ENCODE measurements around the gene AGER. TPM values are rescaled to one million over a fixed set of nuclear protein-coding genes. Genes with fewer than 3 reads are reported as not detected.
"Not testable (repeated sequence)": the region's sequence is repeated elsewhere in the genome, so short reads cannot be mapped to it uniquely, and the experiment has no call there.

The AGER gene
- total and polyA plus RNA-seq, 5 donors from 2014 or later = 0.44 to 27.8 (median 0.52) TPM; not detected in 2

- H3K9me3 ChIP-seq (ENCODE audit: control insufficient read depth in 2 of 2, low read length in 2 of 2); H3K9me3 Mint-ChIP-seq; ATAC-seq (ENCODE audit: low read depth in 2 of 2); H3K27me3 Mint-ChIP-seq; DNase-seq; H3K27me3 ChIP-seq (ENCODE audit: control insufficient read depth, insufficient read depth, low read length): not testable (repeated sequence)
- H3K4me3 Mint-ChIP-seq = peak overlapping the region; percentile 94 to 98 (median 96)
- H3K4me3 ChIP-seq (ENCODE audit: low read depth, low read length) = peak overlapping the region; percentile 81
- H3K27ac Mint-ChIP-seq = peak overlapping the region; percentile 81 to 98 (median 97)
- peak overlapping the region; percentile 88 for H3K27ac ChIP-seq (ENCODE audit: insufficient read depth, low read length, poor library complexity, severe bottlenecking)
- peaks cover 25% of the 10 kb centered on the region for H3K36me3 Mint-ChIP-seq
- peaks cover 27% of the 10 kb centered on the region for H3K36me3 ChIP-seq (ENCODE audit: control insufficient read depth, insufficient read depth, low read length)
- H3K4me1 Mint-ChIP-seq = peaks cover 6 to 50% (median 38%) of the 10 kb centered on the region in 4 donors
- H3K4me1 ChIP-seq (ENCODE audit: control insufficient read depth, insufficient read depth, low read length, poor library complexity, severe bottlenecking) = peaks cover 60% of the 10 kb centered on the region
Observed at GRCh38 chr6:32187725-32188380, 3.8 kb upstream of the AGER start.

GRCh38 chr6:32187009-32187709, 3.1 kb upstream of the AGER start:
- Histone ChIP-seq H3K4me1 (ENCODE audit: control insufficient read depth, insufficient read depth, low read length, poor library complexity, severe bottlenecking) (peaks cover 56% of the 10 kb centered on the region), H3K36me3 (ENCODE audit: control insufficient read depth, insufficient read depth, low read length) (peaks cover 30% of the 10 kb centered on the region), H3K4me3 (ENCODE audit: low read depth, low read length) (no peak overlapping the region), H3K27me3 (ENCODE audit: control insufficient read depth, insufficient read depth, low read length) (no peaks in the 10 kb centered on the region), H3K9me3 (ENCODE audit: control insufficient read depth in 2 of 2, low read length in 2 of 2) (no peaks in the 10 kb centered on the region), H3K27ac (ENCODE audit: insufficient read depth, low read length, poor library complexity, severe bottlenecking) (peak overlapping the region; percentile 67)
- ATAC-seq (ENCODE audit: low read depth in 2 of 2) = no peak
- DNase-seq = no peak
- peaks cover 4% of the 10 kb centered on the region for H3K27me3 Mint-ChIP-seq
- peaks cover 25% of the 10 kb centered on the region for H3K36me3 Mint-ChIP-seq
- H3K27ac Mint-ChIP-seq = peak overlapping the region; percentile 93 to 98 (median 95)
- peaks cover 6 to 51% (median 36%) of the 10 kb centered on the region in 4 donors for H3K4me1 Mint-ChIP-seq
- H3K4me3 Mint-ChIP-seq = peak overlapping the region; percentile 94 to 98 (median 96)
- H3K9me3 Mint-ChIP-seq = no peaks in the 10 kb centered on the region

- not testable (repeated sequence) for H3K9me3 Mint-ChIP-seq; ATAC-seq (ENCODE audit: low read depth in 2 of 2); H3K9me3 ChIP-seq (ENCODE audit: control insufficient read depth in 2 of 2, low read length in 2 of 2); H3K4me3 ChIP-seq (ENCODE audit: low read depth, low read length); DNase-seq; H3K27me3 ChIP-seq (ENCODE audit: control insufficient read depth, insufficient read depth, low read length); H3K27me3 Mint-ChIP-seq
- Histone ChIP-seq H3K4me1 (ENCODE audit: control insufficient read depth, insufficient read depth, low read length, poor library complexity, severe bottlenecking) (peaks cover 50% of the 10 kb centered on the region), H3K27ac (ENCODE audit: insufficient read depth, low read length, poor library complexity, severe bottlenecking) (peak overlapping the region; percentile 67), H3K36me3 (ENCODE audit: control insufficient read depth, insufficient read depth, low read length) (peaks cover 33% of the 10 kb centered on the region)
- Mint-ChIP-seq H3K27ac (peak overlapping the region; percentile 93 to 96 (median 95)), H3K4me3 (peak overlapping the region; percentile 92 to 97 (median 95)), H3K36me3 (peaks cover 25% of the 10 kb centered on the region), H3K4me1 (peaks cover 6 to 54% (median 33%) of the 10 kb centered on the region in 4 donors)
Observed at GRCh38 chr6:32186151-32186840, 2.2 kb upstream of the AGER start.

- H3K27me3 Mint-ChIP-seq; H3K4me3 ChIP-seq (ENCODE audit: low read depth, low read length); H3K27me3 ChIP-seq (ENCODE audit: control insufficient read depth, insufficient read depth, low read length); H3K9me3 ChIP-seq (ENCODE audit: control insufficient read depth in 2 of 2, low read length in 2 of 2); H3K9me3 Mint-ChIP-seq: not testable (repeated sequence)
- Histone ChIP-seq H3K36me3 (ENCODE audit: control insufficient read depth, insufficient read depth, low read length) (peaks cover 39% of the 10 kb centered on the region), H3K27ac (ENCODE audit: insufficient read depth, low read length, poor library complexity, severe bottlenecking) (peak overlapping the region; percentile 67), H3K4me1 (ENCODE audit: control insufficient read depth, insufficient read depth, low read length, poor library complexity, severe bottlenecking) (peaks cover 45% of the 10 kb centered on the region)
- peak overlapping the region; percentile 91 to 97 (median 95) for H3K4me3 Mint-ChIP-seq
- peak overlapping the region; percentile 93 to 96 (median 95) for H3K27ac Mint-ChIP-seq
- peaks cover 6 to 60% (median 34%) of the 10 kb centered on the region in 4 donors for H3K4me1 Mint-ChIP-seq
- DNase-seq = peak in 2 of 3 donors; percentile 54 to 59
- peak; percentile 32 to 39 for ATAC-seq (ENCODE audit: low read depth in 2 of 2)
- H3K36me3 Mint-ChIP-seq = peaks cover 29% of the 10 kb centered on the region
Observed at GRCh38 chr6:32185681-32186131, 1.7 kb upstream of the AGER start.

GRCh38 chr6:32183483-32184083, 470 bp downstream of the AGER start:
- no peak for DNase-seq
- H3K27ac ChIP-seq (ENCODE audit: insufficient read depth, low read length, poor library complexity, severe bottlenecking) = no peak overlapping the region
- no peaks in the 10 kb centered on the region for H3K27me3 ChIP-seq (ENCODE audit: control insufficient read depth, insufficient read depth, low read length)
- peaks cover 41% of the 10 kb centered on the region for H3K36me3 Mint-ChIP-seq
- H3K4me3 ChIP-seq (ENCODE audit: low read depth, low read length) = no peak overlapping the region
- H3K27me3 Mint-ChIP-seq = no peaks in the 10 kb centered on the region
- H3K4me3 Mint-ChIP-seq = peak overlapping the region in 1 of 4 donors; percentile 29
- no peak for ATAC-seq (ENCODE audit: low read depth in 2 of 2)
- H3K27ac Mint-ChIP-seq = peak overlapping the region in 1 of 3 donors; percentile 35
- no peaks in the 10 kb centered on the region for H3K9me3 ChIP-seq (ENCODE audit: control insufficient read depth in 2 of 2, low read length in 2 of 2)
- peaks cover 42% of the 10 kb centered on the region for H3K4me1 ChIP-seq (ENCODE audit: control insufficient read depth, insufficient read depth, low read length, poor library complexity, severe bottlenecking)
- H3K4me1 Mint-ChIP-seq = peaks cover 6 to 75% (median 41%) of the 10 kb centered on the region in 4 donors
- H3K9me3 Mint-ChIP-seq = no peaks in the 10 kb centered on the region
- H3K36me3 ChIP-seq (ENCODE audit: control insufficient read depth, insufficient read depth, low read length) = peaks cover 44% of the 10 kb centered on the region

GRCh38 chr6:32183030-32183429, 1.0 kb downstream of the AGER start:
- Histone ChIP-seq H3K27ac (ENCODE audit: insufficient read depth, low read length, poor library complexity, severe bottlenecking) (no peak overlapping the region), H3K4me1 (ENCODE audit: control insufficient read depth, insufficient read depth, low read length, poor library complexity, severe bottlenecking) (peaks cover 39% of the 10 kb centered on the region), H3K9me3 (ENCODE audit: control insufficient read depth in 2 of 2, low read length in 2 of 2) (no peaks in the 10 kb centered on the region), H3K36me3 (ENCODE audit: control insufficient read depth, insufficient read depth, low read length) (peaks cover 44% of the 10 kb centered on the region), H3K4me3 (ENCODE audit: low read depth, low read length) (no peak overlapping the region), H3K27me3 (ENCODE audit: control insufficient read depth, insufficient read depth, low read length) (no peaks in the 10 kb centered on the region)
- Mint-ChIP-seq H3K4me3 (no peak overlapping the region), H3K27me3 (no peaks in the 10 kb centered on the region), H3K27ac (peak overlapping the region in 2 of 3 donors; percentile 35 to 42), H3K9me3 (no peaks in the 10 kb centered on the region), H3K4me1 (peaks cover 6 to 73% (median 42%) of the 10 kb centered on the region in 4 donors), H3K36me3 (peaks cover 41% of the 10 kb centered on the region)
- DNase-seq (no peak), ATAC-seq (ENCODE audit: low read depth in 2 of 2) (no peak)

GRCh38 chr6:32182555-32182981, 1.5 kb downstream of the AGER start:
- Mint-ChIP-seq H3K36me3 (peaks cover 40% of the 10 kb centered on the region), H3K27me3 (no peaks in the 10 kb centered on the region), H3K27ac (peak overlapping the region in 1 of 3 donors; percentile 42), H3K4me3 (no peak overlapping the region), H3K4me1 (peaks cover 6 to 71% (median 40%) of the 10 kb centered on the region in 4 donors), H3K9me3 (no peaks in the 10 kb centered on the region)
- DNase-seq (no peak), ATAC-seq (ENCODE audit: low read depth in 2 of 2) (no peak)
- Histone ChIP-seq H3K27me3 (ENCODE audit: control insufficient read depth, insufficient read depth, low read length) (no peaks in the 10 kb centered on the region), H3K4me1 (ENCODE audit: control insufficient read depth, insufficient read depth, low read length, poor library complexity, severe bottlenecking) (peaks cover 35% of the 10 kb centered on the region), H3K9me3 (ENCODE audit: control insufficient read depth in 2 of 2, low read length in 2 of 2) (no peaks in the 10 kb centered on the region), H3K36me3 (ENCODE audit: control insufficient read depth, insufficient read depth, low read length) (peaks cover 39% of the 10 kb centered on the region), H3K27ac (ENCODE audit: insufficient read depth, low read length, poor library complexity, severe bottlenecking) (no peak overlapping the region), H3K4me3 (ENCODE audit: low read depth, low read length) (no peak overlapping the region)
